ENCODE data around the gene CFB. TPM values are rescaled to one million over a fixed set of nuclear protein-coding genes. Genes with fewer than 3 reads are reported as not detected.

Gene CFB
- total and polyA plus RNA-seq, 9 of the 15 experiments (the other 6 are each of a cell fraction or from before 2014, with no cell fraction given), result 0.08 to 0.91 (median 0.22) TPM; not detected in 4

- peak; percentile 36; the same call in 1 of the 2 replicates for TF ChIP-seq ETS1 (conservative IDR thresholded peaks at IDR 0.05; ENCODE audit: control insufficient read depth, low read depth, low read length)
- TF ChIP-seq GATAD2B (IDR thresholded peaks at IDR 0.05; ENCODE audit: borderline replicate concordance), result 0 out of 2 replicates have a peak, but pooled peaks have one; percentile 80
- TF ChIP-seq ZNF444 (CRISPR knock-in tag; IDR thresholded peaks at IDR 0.05), result peak; percentile 38; the same call in 1 of the 2 replicates
- TF ChIP-seq ZBTB1 (CRISPR knock-in tag; IDR thresholded peaks at IDR 0.05; ENCODE audit: borderline replicate concordance, low read depth), result peak; percentile 35; the same call in 1 of the 2 replicates
- 0 out of 2 replicates have a peak, but pooled peaks have one; percentile 2 for TF ChIP-seq E2F1 (CRISPR knock-in tag; IDR thresholded peaks at IDR 0.05)
- no peak for TF ChIP-seq ZNF316 (IDR thresholded peaks at IDR 0.05)
- TF ChIP-seq ZBTB7A (IDR thresholded peaks at IDR 0.05; ENCODE audit: borderline replicate concordance, control insufficient read depth, low read depth, low read length), result peak; percentile 83; the same call in 1 of the 2 replicates
- TF ChIP-seq ZNF431 (CRISPR knock-in tag; IDR thresholded peaks at IDR 0.05), result no peak
- peak; percentile 86 for TF ChIP-seq PCBP1 (IDR thresholded peaks at IDR 0.05; ENCODE audit: low read depth, low read length, poor library complexity, severe bottlenecking)
- TF ChIP-seq HNRNPH1 (optimal IDR thresholded peaks at IDR 0.05; ENCODE audit: low read depth, low read length), result no peak
- 0 out of 2 replicates have a peak, but pooled peaks have one; percentile 15 for TF ChIP-seq GABPA (tag; conservative IDR thresholded peaks at IDR 0.05; ENCODE audit: low read depth)
- peak; percentile 56; the same call in 1 of the 2 replicates for TF ChIP-seq PHF8 (IDR thresholded peaks at IDR 0.05; ENCODE audit: borderline replicate concordance, low read length)
- TF ChIP-seq TGIF2 (CRISPR knock-in tag; IDR thresholded peaks at IDR 0.05), result peak; percentile 53; the same call in 1 of the 2 replicates
- TF ChIP-seq SRSF7 (optimal IDR thresholded peaks at IDR 0.05; ENCODE audit: low read depth, low read length), result no peak
- TF ChIP-seq PCBP2 (IDR thresholded peaks at IDR 0.05; ENCODE audit: low read depth, low read length, poor library complexity, severe bottlenecking), result peak; percentile 65
- TF ChIP-seq ATF6 (CRISPR knock-in tag; IDR thresholded peaks at IDR 0.05), result no peak
- TF ChIP-seq GTF2E2 (tag; IDR thresholded peaks at IDR 0.05), result peak; percentile 90; the same call in 1 of the 2 replicates
These were observed 48.9 kb upstream of the CFB start (continued) for GRCh38 chr6:31896856-31897611.
